SIG-M5 treated with dmso at 0.1 percent for 504 hours (cell line): ENCODE results near the gene KRT27.
"Not testable (repeated sequence)": the region's sequence is repeated elsewhere in the genome, so short reads cannot be mapped to it uniquely, and the experiment has no call there.

Source experiments
- DNase-seq: peaks from one replicate; lab custom pipeline; 2025; ENCODE audit not compliant: unreplicated experiment; lab: John Stamatoyannopoulos, UW

The KRT27 gene

GRCh38 chr17:40782450-40782849 lies at the start of gene KRT27:
Gene KRT27, minus strand, starts transcription at chr17:40782550. Its CDS starts 57 bp downstream, at chr17:40782493.
- DNase-seq: no peak

- DNase-seq: no peak
Observed at GRCh38 chr17:40830085-40830776, 47.9 kb upstream of the KRT27 start.

GRCh38 chr17:40828454-40829044 lies 46.2 kb upstream of the KRT27 start:
- no peak for DNase-seq

- DNase-seq: peak; percentile 49
Observed at GRCh38 chr17:40827746-40828453, 45.5 kb upstream of the KRT27 start.

GRCh38 chr17:40825599-40825998 lies 43.2 kb upstream of the KRT27 start:
- DNase-seq: no peak

GRCh38 chr17:40824015-40824832 lies 41.9 kb upstream of the KRT27 start:
- no peak for DNase-seq

GRCh38 chr17:40822132-40822812 lies 39.9 kb upstream of the KRT27 start, which contains the start of gene KRT10:
Gene KRT10, minus strand, starts transcription at chr17:40822614. Its CDS starts 29 bp downstream, at chr17:40822585.
- no peak for DNase-seq

- no peak for DNase-seq
Observed at GRCh38 chr17:40821536-40821935, 39.2 kb upstream of the KRT27 start.

- no peak for DNase-seq
Observed at GRCh38 chr17:40820228-40820838, 38.0 kb upstream of the KRT27 start.

GRCh38 chr17:40819528-40820125 lies 37.3 kb upstream of the KRT27 start:
- no peak for DNase-seq

GRCh38 chr17:40818733-40819527 lies 36.6 kb upstream of the KRT27 start:
- DNase-seq: peak; percentile 68

- no peak for DNase-seq
Observed at GRCh38 chr17:40818343-40818732, 36.0 kb upstream of the KRT27 start.

- DNase-seq: no peak
Observed at GRCh38 chr17:40817103-40817682, 34.8 kb upstream of the KRT27 start.

GRCh38 chr17:40816569-40816968 lies 34.2 kb upstream of the KRT27 start:
- no peak for DNase-seq

- DNase-seq: no peak
Observed at GRCh38 chr17:40815381-40815780, 33.0 kb upstream of the KRT27 start.

- not testable (repeated sequence) for DNase-seq
Observed at GRCh38 chr17:40814657-40815056, 32.3 kb upstream of the KRT27 start.

GRCh38 chr17:40813804-40814203 lies 31.5 kb upstream of the KRT27 start:
- no peak for DNase-seq

- no peak for DNase-seq
Observed at GRCh38 chr17:40812639-40813038, 30.3 kb upstream of the KRT27 start.

GRCh38 chr17:40810494-40810893 lies 28.1 kb upstream of the KRT27 start:
- peak; percentile 100 for DNase-seq
